ENCODE data around the gene CRYAB. TPM values are rescaled to one million over a fixed set of nuclear protein-coding genes. Genes with fewer than 3 reads are reported as not detected.

Gene CRYAB
- total and polyA plus RNA-seq, 3 donors from 2014 or later, result 18.4 to 116 (median 20.6) TPM

GRCh38 chr11:111951565-111951964 is 40.0 kb upstream of the CRYAB start:
- intact Hi-C loops (cut with DNase I; ENCODE audit: low total_unique reads), result no loop called here
- H3K27ac ChIP-seq, result no peak overlapping the region

GRCh38 chr11:111949519-111950426 is 38.2 kb upstream of the CRYAB start:
- DNase-seq, result no peak
- intact Hi-C loops (cut with DNase I; ENCODE audit: low total_unique reads), result no loop called here

More at GRCh38 chr11:111951565-111951964, 40.0 kb upstream of the CRYAB start:
- no peaks in the 10 kb centered on the region for H3K27me3 ChIP-seq
- TF ChIP-seq POLR2A (IDR thresholded peaks at IDR 0.05) (no peak), CTCF (IDR thresholded peaks at IDR 0.05) (no peak)
- 92 to 94% methylated on average over 3 of the region's 3 CpGs for WGBS, 2 donors
- H3K9me3 ChIP-seq, result no peaks in the 10 kb centered on the region
- H3K36me3 ChIP-seq (ENCODE audit: low read depth, missing control alignments), result no peaks in the 10 kb centered on the region
- no peak for DNase-seq
- H3K4me3 ChIP-seq, result no peak overlapping the region
- H3K4me1 ChIP-seq, result no peaks in the 10 kb centered on the region

GRCh38 chr11:111947143-111947542 is 35.6 kb upstream of the CRYAB start:
- no peak for TF ChIP-seq POLR2A (IDR thresholded peaks at IDR 0.05)
- no peak for TF ChIP-seq CTCF (IDR thresholded peaks at IDR 0.05)
- Histone ChIP-seq H3K9me3 (no peaks in the 10 kb centered on the region), H3K27me3 (no peaks in the 10 kb centered on the region), H3K27ac (no peak overlapping the region), H3K4me3 (no peak overlapping the region), H3K36me3 (ENCODE audit: low read depth, missing control alignments) (no peaks in the 10 kb centered on the region), H3K4me1 (no peaks in the 10 kb centered on the region)
- no peak for DNase-seq
- intact Hi-C loops (cut with DNase I; ENCODE audit: low total_unique reads), result no loop called here

More at GRCh38 chr11:111949519-111950426, 38.2 kb upstream of the CRYAB start:
- 41 to 55% methylated on average over 7 of the region's 7 CpGs for WGBS, 2 donors
- Histone ChIP-seq H3K27me3 (no peaks in the 10 kb centered on the region), H3K27ac (no peak overlapping the region), H3K9me3 (no peaks in the 10 kb centered on the region), H3K36me3 (ENCODE audit: low read depth, missing control alignments) (no peaks in the 10 kb centered on the region), H3K4me1 (no peaks in the 10 kb centered on the region), H3K4me3 (no peak overlapping the region)
- TF ChIP-seq CTCF (IDR thresholded peaks at IDR 0.05) (no peak), POLR2A (IDR thresholded peaks at IDR 0.05) (no peak)

- TF ChIP-seq CTCF (IDR thresholded peaks at IDR 0.05), result no peak
- TF ChIP-seq POLR2A (IDR thresholded peaks at IDR 0.05), result no peak
- Histone ChIP-seq H3K4me3 (no peak overlapping the region), H3K9me3 (no peaks in the 10 kb centered on the region), H3K4me1 (no peaks in the 10 kb centered on the region), H3K27me3 (no peaks in the 10 kb centered on the region), H3K36me3 (ENCODE audit: low read depth, missing control alignments) (no peaks in the 10 kb centered on the region), H3K27ac (no peak overlapping the region)
- no peak for DNase-seq
- WGBS, 2 donors, result 63 to 72% methylated on average over 3 of the region's 3 CpGs
- intact Hi-C loops (cut with DNase I; ENCODE audit: low total_unique reads), result no loop called here
Measured at GRCh38 chr11:111946499-111946898, 34.9 kb upstream of the CRYAB start.

GRCh38 chr11:111945198-111945597 is 33.6 kb upstream of the CRYAB start:
- Histone ChIP-seq H3K9me3 (no peaks in the 10 kb centered on the region), H3K27ac (no peak overlapping the region), H3K4me1 (no peaks in the 10 kb centered on the region), H3K36me3 (ENCODE audit: low read depth, missing control alignments) (no peaks in the 10 kb centered on the region), H3K4me3 (no peak overlapping the region), H3K27me3 (no peaks in the 10 kb centered on the region)
- intact Hi-C loops (cut with DNase I; ENCODE audit: low total_unique reads), result no loop called here
- WGBS, 2 donors, result 65 to 70% methylated on average over 1 of the region's 1 CpG
- no peak for DNase-seq
- no peak for TF ChIP-seq POLR2A (IDR thresholded peaks at IDR 0.05)
- no peak for TF ChIP-seq CTCF (IDR thresholded peaks at IDR 0.05)

All from testis (tissue), 3 donors.